Measurements from ENCODE around the gene GRK2.
A peak's percentile ranks its signal among the peaks of the same experiment; 100 is the strongest.
"Not testable (repeated sequence)": the region's sequence is repeated elsewhere in the genome, so short reads cannot be mapped to it uniquely, and the experiment has no call there.

The GRK2 gene

GRCh38 chr11:67266449-67267187 lies at the start of gene GRK2:
Gene GRK2, plus strand, starts transcription at chr11:67266473. Its CDS starts 227 bp downstream, at chr11:67266700.
- peak; percentile 74 for DNase-seq (ENCODE audit: low spot score)
- in situ Hi-C loops (cut with MboI; ENCODE audit: low sequenced_read_pairs, unreplicated experiment), result loop anchor here (10.0 kb wide), 1 partner anchor 118 kb away; no protein-coding TSS in a partner anchor
- TF ChIP-seq CTCF (IDR thresholded peaks at IDR 0.05; ENCODE audit: borderline replicate concordance, control extremely low read depth, extremely low read depth, insufficient read depth, missing control alignments), result no peak

DNA sequence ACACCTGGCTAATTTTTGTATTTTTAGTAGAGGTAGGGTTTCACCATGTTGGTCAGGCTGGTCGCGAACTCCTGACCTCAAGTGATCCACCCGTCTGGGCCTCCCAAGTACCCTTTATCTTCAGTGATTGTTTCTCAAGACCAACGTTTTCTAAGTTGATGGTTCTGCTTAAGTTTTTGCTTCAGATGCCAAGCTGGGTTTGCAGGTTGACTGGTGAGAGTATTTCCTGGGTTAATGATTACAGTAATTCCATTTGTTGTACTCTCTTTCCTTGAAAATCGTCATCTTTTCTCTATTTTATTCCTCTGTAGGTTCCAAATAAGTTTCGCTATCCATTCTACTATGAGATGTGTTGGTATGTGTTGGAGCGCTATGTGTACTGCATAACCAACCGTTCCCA lies 38.5 kb upstream of the GRK2 start:
- no peak for DNase-seq (ENCODE audit: low spot score)
- in situ Hi-C loops (cut with MboI; ENCODE audit: low sequenced_read_pairs, unreplicated experiment), result no loop called here
- TF ChIP-seq CTCF (IDR thresholded peaks at IDR 0.05; ENCODE audit: borderline replicate concordance, control extremely low read depth, extremely low read depth, insufficient read depth, missing control alignments), result no peak

DNA sequence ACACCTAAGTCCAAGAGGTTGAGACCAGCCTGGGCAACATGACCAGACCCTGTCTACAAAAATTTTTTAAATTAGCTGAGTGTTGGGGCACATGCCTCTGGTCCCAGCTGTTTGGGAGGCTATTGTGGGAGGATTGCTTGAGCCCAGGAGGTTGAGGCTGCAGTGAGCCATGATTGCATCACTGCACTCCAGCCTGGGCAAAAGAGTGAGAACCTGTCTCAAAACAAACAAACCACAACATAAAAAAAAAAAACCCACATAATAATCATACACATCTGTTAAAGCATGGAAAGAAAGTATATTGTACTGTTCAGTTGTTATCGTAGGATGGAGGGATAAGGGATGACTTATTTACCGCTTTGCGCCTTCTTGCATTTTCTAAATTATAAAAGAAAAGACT lies 35.9 kb upstream of the GRK2 start:
- no peak for TF ChIP-seq CTCF (IDR thresholded peaks at IDR 0.05; ENCODE audit: borderline replicate concordance, control extremely low read depth, extremely low read depth, insufficient read depth, missing control alignments)
- in situ Hi-C loops (cut with MboI; ENCODE audit: low sequenced_read_pairs, unreplicated experiment), result no loop called here
- DNase-seq (ENCODE audit: low spot score), result no peak

DNA sequence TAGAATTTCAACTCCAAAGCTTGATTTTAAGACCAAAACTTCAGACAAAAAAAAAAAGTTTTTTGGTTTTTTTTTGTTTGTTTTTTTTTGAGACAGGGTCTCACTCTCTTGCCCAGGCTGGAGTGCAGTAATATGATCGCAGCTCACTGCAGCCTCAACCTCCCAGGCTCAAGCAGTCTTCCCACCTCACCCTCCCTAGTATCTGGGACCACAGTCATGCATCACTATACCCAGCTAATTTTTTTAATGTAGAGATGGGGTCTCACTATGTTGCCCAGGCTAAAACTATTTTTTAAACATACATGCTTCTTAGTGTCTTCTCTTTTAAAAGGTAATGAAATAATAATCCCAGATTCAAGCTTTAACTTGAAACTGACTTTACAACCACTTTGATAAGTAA lies 35.4 kb upstream of the GRK2 start:
- TF ChIP-seq CTCF (IDR thresholded peaks at IDR 0.05; ENCODE audit: borderline replicate concordance, control extremely low read depth, extremely low read depth, insufficient read depth, missing control alignments), result no peak
- in situ Hi-C loops (cut with MboI; ENCODE audit: low sequenced_read_pairs, unreplicated experiment), result no loop called here

GRCh38 chr11:67233584-67234190 lies 32.6 kb upstream of the GRK2 start:
- TF ChIP-seq CTCF (IDR thresholded peaks at IDR 0.05; ENCODE audit: borderline replicate concordance, control extremely low read depth, extremely low read depth, insufficient read depth, missing control alignments), result no peak
- DNase-seq (ENCODE audit: low spot score), result no peak
- in situ Hi-C loops (cut with MboI; ENCODE audit: low sequenced_read_pairs, unreplicated experiment), result no loop called here

More for the DNA sequence above, 35.4 kb upstream of the GRK2 start:
- no peak for DNase-seq (ENCODE audit: low spot score)

GRCh38 chr11:67234571-67234970 lies 31.7 kb upstream of the GRK2 start:
- DNase-seq (ENCODE audit: low spot score); in situ Hi-C loops (cut with MboI; ENCODE audit: low sequenced_read_pairs, unreplicated experiment): not testable (repeated sequence)

DNA sequence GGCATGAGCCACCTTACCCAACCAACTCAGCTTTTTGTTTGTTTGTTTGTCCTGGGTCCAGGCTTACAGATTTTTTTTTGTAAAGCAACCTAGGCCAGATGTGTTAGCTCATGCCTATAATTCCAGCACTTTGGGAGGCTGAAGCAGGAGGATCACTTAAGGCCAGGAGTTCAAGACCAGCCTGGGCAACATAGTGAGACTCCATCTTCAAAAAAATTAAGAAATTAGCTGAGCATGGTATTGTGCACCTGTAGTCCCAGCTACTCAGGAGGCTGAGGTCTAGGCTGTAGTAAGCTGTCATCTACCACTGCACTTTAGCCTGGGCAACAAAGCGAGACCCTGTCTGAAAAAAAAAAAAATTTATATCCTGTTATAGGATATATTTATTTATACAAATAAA lies 28.7 kb upstream of the GRK2 start:
- in situ Hi-C loops (cut with MboI; ENCODE audit: low sequenced_read_pairs, unreplicated experiment), result no loop called here
- TF ChIP-seq CTCF (IDR thresholded peaks at IDR 0.05; ENCODE audit: borderline replicate concordance, control extremely low read depth, extremely low read depth, insufficient read depth, missing control alignments), result no peak
- DNase-seq (ENCODE audit: low spot score), result no peak

Data from GM13976 (cell line).